K562 (cell line): Measurements from ENCODE around the gene SDS. TPM values are rescaled to one million over a fixed set of nuclear protein-coding genes. Genes with fewer than 3 reads are reported as not detected.

Experiments
- ATAC-seq: fragments of 200-7000 bp; cut with Tn5 transposase; 3 replicates; pipeline ENCODE4 v1.9.1; 2020; ENCODE audit warnings: moderate library complexity
- BruUV-seq: library from RNA; stranded (reverse); fragments of 400-500 nt; replicated peaks from 2 replicates; lab custom pipeline; 2021; lab: Mats Ljungman, UMichigan
- CTCF ChIA-PET: fragments of 300-600 bp; formaldehyde crosslinking; extraction: SDS; loops from one replicate; lab custom pipeline; 2021; ENCODE audit warnings: low intra/inter-chr PET ratio; lab: Yijun Ruan, JAX
- POLR2A ChIA-PET: fragments of 300-600, 350-650 bp; sonication (Branson Sonifier 250); formaldehyde crosslinking; extraction: SDS; loops from one replicate; lab custom pipeline; 2021; ENCODE audit warnings: antibody characterized with exemption, inconsistent platforms; lab: Yijun Ruan, JAX
- DNase-seq, 4 experiments: peaks; one replicate each; pipeline versions ENCODE4 v3.0.0 to v3.0.0-alpha.2; 2011 to 2018; ENCODE audit warnings: low spot score in 3 of 4, mixed read lengths in 3 of 4; ENCODE audit errors: extremely low read depth in 1 of 4
- FAIRE-seq: peaks from 2 replicates; lab custom pipeline; 2011; peaks lifted over from hg19 to GRCh38; lab: Jason Lieb, UNC
- H2AFZ ChIP-seq: 2 replicates; pipeline ENCODE4 v1.6.0; 2011; ENCODE audit warnings: low read depth, low read length, control low read depth, inconsistent platforms
- H3K27ac ChIP-seq: fragments of 200-600 bp; 3 replicates; pipeline ENCODE4 v1.8.0; 2011; ENCODE audit warnings: low read depth, mild to moderate bottlenecking, control low read depth, inconsistent platforms, low read length, moderate library complexity, mixed read lengths; ENCODE audit errors: extremely low read depth
- H3K27me3 ChIP-seq, 2 experiments: fragments of 300-600 bp in 1 of 2; 2 replicates in 1 of 2; 3 replicates in 1 of 2; pipeline versions ENCODE4 v1.6.0 to v1.8.0; 2011; ENCODE audit warnings: inconsistent platforms in 2 of 2, low read length in 2 of 2, mild to moderate bottlenecking in 1 of 2, mixed read lengths in 1 of 2, moderate library complexity in 1 of 2; ENCODE audit not compliant: control insufficient read depth in 2 of 2, insufficient read depth in 2 of 2
- H3K36me3 ChIP-seq: fragments of 300-600 bp; 3 replicates; pipeline ENCODE4 v1.8.0; 2011; ENCODE audit warnings: mild to moderate bottlenecking, low read length, inconsistent platforms; ENCODE audit not compliant: control insufficient read depth, insufficient read depth
- H3K4me1 ChIP-seq, 2 experiments: fragments of 200-600 bp in 1 of 2; replicated peaks in 1 of 2; 2 replicates in 1 of 2; 3 replicates in 1 of 2; pipeline versions ENCODE4 v1.5.1 to v1.8.0; 2011; ENCODE audit warnings: inconsistent platforms in 2 of 2, low read length in 2 of 2, mild to moderate bottlenecking in 1 of 2, mixed read lengths in 1 of 2, moderate library complexity in 1 of 2; ENCODE audit not compliant: control insufficient read depth in 2 of 2, insufficient read depth in 2 of 2
- H3K4me2 ChIP-seq: 2 replicates; pipeline ENCODE4 v1.6.1; 2011; ENCODE audit warnings: low read length, control low read depth, inconsistent platforms, mixed read lengths; ENCODE audit not compliant: insufficient read depth
- H3K4me3 ChIP-seq: fragments of 200-600 bp; sonication (generic), shearing (Covaris generic); 2 replicates; pipeline ENCODE4 v1.5.1; 2016; ENCODE audit warnings: control low read depth, inconsistent platforms
- H3K79me2 ChIP-seq: fragments of 200-600 bp; 3 replicates; pipeline ENCODE4 v1.8.0; 2011; ENCODE audit warnings: low read length, inconsistent platforms; ENCODE audit not compliant: control insufficient read depth, insufficient read depth
- H3K9ac ChIP-seq, 2 experiments: 2 replicates each; pipeline versions ENCODE4 v1.6.0 to v1.6.1; 2011; ENCODE audit warnings: low read depth in 2 of 2, low read length in 2 of 2, control low read depth in 1 of 2, inconsistent platforms in 1 of 2, mild to moderate bottlenecking in 1 of 2, mixed read lengths in 1 of 2; ENCODE audit not compliant: insufficient read depth in 1 of 2
- H3K9me1 ChIP-seq: one replicate; pipeline ENCODE4 v1.6.0; 2011; ENCODE audit warnings: inconsistent platforms, mild to moderate bottlenecking, low read length, moderate library complexity; ENCODE audit not compliant: control insufficient read depth, insufficient read depth
- H3K9me3 ChIP-seq: replicated peaks from 2 replicates; pipeline ENCODE4 v1.5.1; 2011; ENCODE audit warnings: low read depth, low read length, inconsistent platforms; ENCODE audit not compliant: control insufficient read depth, insufficient read depth
- H4K20me1 ChIP-seq: replicated peaks from 2 replicates; pipeline ENCODE4 v1.6.1; 2011; ENCODE audit warnings: low read length, inconsistent platforms, mixed read lengths; ENCODE audit not compliant: control insufficient read depth, insufficient read depth
- E2F8 ChIP-seq: fragments of 450-650 bp; IDR thresholded peaks from 2 replicates; pipeline ENCODE4 v1.7.1; 2018; ENCODE audit warnings: mild to moderate bottlenecking, low read depth; ENCODE audit not compliant: partially characterized antibody
- ELF2 ChIP-seq: fragments of 250-450 bp; sonication (Bioruptor Pico); IDR thresholded peaks from 2 replicates; pipeline ENCODE4 v1.5.0; 2021; ENCODE audit warnings: mild to moderate bottlenecking
- EP300 ChIP-seq: IDR thresholded peaks from 2 replicates; pipeline ENCODE4 v1.6.1; 2012; ENCODE audit warnings: low read length, improper control_type of control experiment
- FOXA3 ChIP-seq, 2 experiments: fragments of 450-650 bp in 1 of 2; sonication (generic) in 1 of 2; formaldehyde crosslinking; IDR thresholded peaks in 1 of 2; conservative IDR thresholded peaks in 1 of 2; 2 replicates each; pipeline versions ENCODE4 v1.4.0 to v1.8.0; 2020 to 2022; ENCODE audit warnings: mild to moderate bottlenecking in 2 of 2, missing genetic modification reagents in 1 of 2
- ILF3 ChIP-seq: fragments of 450-650 bp; IDR thresholded peaks from 2 replicates; pipeline ENCODE4 v1.6.1; 2018; ENCODE audit warnings: antibody characterized with exemption, mild to moderate bottlenecking, moderate library complexity, borderline replicate concordance
- IRF2 ChIP-seq: sonication (generic); formaldehyde crosslinking; IDR thresholded peaks from 2 replicates; pipeline ENCODE4 v1.8.1; 2022; ENCODE audit warnings: mild to moderate bottlenecking, missing genetic modification reagents
- IRF9 ChIP-seq: fragments of 450-650 bp; IDR thresholded peaks from 2 replicates; pipeline ENCODE4 v1.6.1; 2016; ENCODE audit warnings: missing biosample characterization, missing genetic modification characterization
- MCM2 ChIP-seq: fragments of 450-650 bp; IDR thresholded peaks from 2 replicates; pipeline ENCODE4 v1.6.1; 2017; ENCODE audit warnings: low read depth, mild to moderate bottlenecking
- PHF20 ChIP-seq: fragments of 450-650 bp; IDR thresholded peaks from 2 replicates; pipeline ENCODE4 v1.6.1; 2018; ENCODE audit not compliant: partially characterized antibody
- PRPF4 ChIP-seq: fragments of 200-400 bp; formaldehyde crosslinking; IDR thresholded peaks from one replicate; pipeline ENCODE4 v1.6.1; 2017; ENCODE audit warnings: low read length, low read depth, mild to moderate bottlenecking; ENCODE audit not compliant: insufficient read depth, poor library complexity, severe bottlenecking
- RB1 ChIP-seq: fragments of 450-650 bp; IDR thresholded peaks from 2 replicates; pipeline ENCODE4 v1.6.1; 2017; ENCODE audit warnings: low read depth, mild to moderate bottlenecking
- SNAPC5 ChIP-seq: fragments of 250-450 bp; sonication (Bioruptor Pico); IDR thresholded peaks from 2 replicates; pipeline ENCODE4 v1.8.0; 2021; ENCODE audit warnings: moderate library complexity, mild to moderate bottlenecking, inconsistent platforms
- THRAP3 ChIP-seq: fragments of 450-650 bp; IDR thresholded peaks from 2 replicates; pipeline ENCODE4 v1.6.1; 2016; ENCODE audit warnings: mild to moderate bottlenecking, inconsistent platforms, borderline replicate concordance
- ZBTB12 ChIP-seq: fragments of 250-450 bp; sonication (Bioruptor Pico); IDR thresholded peaks from 2 replicates; pipeline ENCODE4 v1.4.0; 2020
- ZEB2 ChIP-seq: fragments of 450-650 bp; IDR thresholded peaks from 2 replicates; pipeline ENCODE4 v1.6.1; 2016
- ZKSCAN8 ChIP-seq: fragments of 200-800 bp; sonication (Bioruptor generic); IDR thresholded peaks from 2 replicates; pipeline ENCODE4 v1.6.1; 2016; ENCODE audit warnings: missing genetic modification characterization, missing compliant biosample characterization
- ZNF143 ChIP-seq: sonication (generic); formaldehyde crosslinking; IDR thresholded peaks from 2 replicates; pipeline ENCODE4 v1.9.0; 2022; ENCODE audit warnings: mild to moderate bottlenecking, missing genetic modification reagents
- ZNF41 ChIP-seq: fragments of 250-450 bp; sonication (Bioruptor Pico); conservative IDR thresholded peaks from 2 replicates; pipeline ENCODE4 v1.4.0; 2020; ENCODE audit warnings: mild to moderate bottlenecking
- ZNF584 ChIP-seq: fragments of 200-800 bp; sonication (Bioruptor generic); IDR thresholded peaks from 2 replicates; pipeline ENCODE4 v1.6.1; 2016; ENCODE audit warnings: low read depth, mild to moderate bottlenecking, missing genetic modification characterization, missing compliant biosample characterization
- in situ Hi-C: fragments of 300-500 bp; cut with MboI; formaldehyde crosslinking; loops from 4 replicates; pipeline ENCODE4 v1.15.0; 2018; ENCODE audit warnings: inconsistent platforms, mixed read lengths
- intact Hi-C: fragments of 100-400 bp; cut with micrococcal nuclease; formaldehyde crosslinking; loops from 2 replicates; pipeline ENCODE4 v1.14.2; 2022
- polyA plus RNA-seq, 8 experiments: library from polyadenylated mRNA; depleted of rRNA in 4 of 8; stranded (reverse) in 5 of 8; unstranded in 3 of 8; fragments of >200 nt; fragmentation: Nextera tagmentation in 2 of 8; fragmentation: Illumina TruSeq in 1 of 8; extraction: Ambion mirVana in 2 of 8; extraction: Trizol in 1 of 8; gene quantifications; 2 replicates each; pipeline versions ENCODE4 v1.2.1 to v1.2.3, GENCODE V29; 2011 to 2014; ENCODE audit warnings: inconsistent platforms in 1 of 8, missing spikeins in 1 of 8
- total RNA-seq, 7 experiments: library from RNA; depleted of rRNA in 6 of 7; stranded (reverse); fragments of >200 nt in 6 of 7; fragmentation: Illumina TruSeq in 2 of 7; extraction: Trizol in 2 of 7; gene quantifications; 2 replicates each; pipeline versions ENCODE4 v1.2.1 to v1.2.3, GENCODE V29; 2011 to 2021; ENCODE audit warnings: low replicate concordance in 1 of 7

The SDS gene
- total and polyA plus RNA-seq, 9 of the 15 experiments (the other 6 are each of a cell fraction or from before 2014, with no cell fraction given), result 0.07 to 1.1 (median 0.12) TPM; not detected in 1

- Histone ChIP-seq H3K9me3 (peaks cover 4% of the 10 kb centered on the region; the same call in 1 of the 2 replicates), H3K4me1 (no peaks in the 10 kb centered on the region), H3K9me1 (no peaks in the 10 kb centered on the region), H3K79me2 (no peaks in the 10 kb centered on the region), H4K20me1 (no peaks in the 10 kb centered on the region), H2AFZ (no peak overlapping the region), H3K4me3 (no peak overlapping the region), H3K9ac (no peak overlapping the region), H3K4me2 (no peak overlapping the region), H3K27ac (no peak overlapping the region), H3K36me3 (no peaks in the 10 kb centered on the region), H3K27me3 (peaks cover 0 to 11% of the 10 kb centered on the region in 2 experiments; a peak in 2 of 5 replicates)
- ChIA-PET CTCF (no interaction called here), POLR2A (no interaction called here)
- no TSS peak for BruUV-seq
- in situ Hi-C loops (loop anchor here (5.0 kb wide), 1 partner anchor 121 kb away; no protein-coding TSS in a partner anchor), intact Hi-C loops (no loop called here)
- no peak for DNase-seq
- TF ChIP-seq PRPF4 (no peak), ELF2 (CRISPR knock-in tag) (no peak), ZNF143 (CRISPR knock-in tag) (no peak), SNAPC5 (CRISPR knock-in tag) (no peak), THRAP3 (no peak), MCM2 (no peak), ZBTB12 (CRISPR knock-in tag) (no peak), EP300 (no peak), FOXA3 (CRISPR knock-in tag; conservative IDR thresholded peaks at IDR 0.05 in 1 of 2, IDR thresholded peaks at IDR 0.05 in 1 of 2) (no peak), E2F8 (no peak), RB1 (no peak), ZNF584 (CRISPR knock-in tag) (no peak), ZEB2 (no peak), ILF3 (no peak), ZKSCAN8 (CRISPR knock-in tag) (no peak), IRF9 (tag) (no peak), ZNF41 (CRISPR knock-in tag) (no peak), IRF2 (CRISPR knock-in tag) (no peak), PHF20 (no peak)
- FAIRE-seq, result no peak
- ATAC-seq, result no peak
Observed at GRCh38 chr12:113432986-113433385, 29.3 kb upstream of the SDS start.
